GM12801 (cell line): ENCODE measurements around the gene PSMD8.

Experiments
- CTCF ChIP-seq: IDR thresholded peaks from one replicate; pipeline ENCODE4 v1.5.1; 2011; ENCODE audit warnings: control low read depth; ENCODE audit not compliant: insufficient read length; ENCODE audit errors: extremely low read depth

PSMD8 gene

GRCh38 chr19:38358071-38358470, 16.3 kb upstream of the PSMD8 start:
- no peak for TF ChIP-seq CTCF

GRCh38 chr19:38359242-38360021, 14.9 kb upstream of the PSMD8 start:
- TF ChIP-seq CTCF: no peak

- TF ChIP-seq CTCF: no peak
Observed at GRCh38 chr19:38360351-38360750, 14.0 kb upstream of the PSMD8 start.

- no peak for TF ChIP-seq CTCF
Observed at GRCh38 chr19:38360839-38361631, 13.3 kb upstream of the PSMD8 start.

GRCh38 chr19:38361633-38362075, 12.7 kb upstream of the PSMD8 start:
- TF ChIP-seq CTCF: no peak

GRCh38 chr19:38362076-38362945, 12.1 kb upstream of the PSMD8 start:
- TF ChIP-seq CTCF: no peak

- TF ChIP-seq CTCF: no peak
Observed at GRCh38 chr19:38367041-38367440, 7.3 kb upstream of the PSMD8 start.
